Ecto neural progenitor cell (in vitro differentiated cells): ENCODE measurements around the gene CDK16.
A peak's percentile ranks its signal among the peaks of the same experiment; 100 is the strongest.

Source experiments
- DNase-seq: peaks from one replicate; pipeline ENCODE4 v3.0.0-alpha.2; 2018; ENCODE audit warnings: low spot score

CDK16 gene

GRCh38 chrX:47186096-47186740 lies 32.3 kb upstream of the CDK16 start:
- DNase-seq: no peak

GRCh38 chrX:47187106-47187677 lies 31.3 kb upstream of the CDK16 start:
- no peak for DNase-seq

GRCh38 chrX:47189906-47190305 lies 28.6 kb upstream of the CDK16 start:
- DNase-seq: no peak

GRCh38 chrX:47190445-47191269 lies 27.8 kb upstream of the CDK16 start:
- DNase-seq: peak; percentile 93

GRCh38 chrX:47191331-47191730 lies 27.1 kb upstream of the CDK16 start:
- DNase-seq: peak; percentile 56

GRCh38 chrX:47191806-47192401 lies 26.6 kb upstream of the CDK16 start:
- no peak for DNase-seq

- peak; percentile 97 for DNase-seq
Observed at GRCh38 chrX:47193475-47194193, 24.8 kb upstream of the CDK16 start, which contains the start of gene UBA1. Gene UBA1, plus strand, starts transcription at chrX:47193829. Its CDS starts 4,974 bp downstream, at chrX:47198803.

- DNase-seq: no peak
Observed at GRCh38 chrX:47194194-47194787, 24.2 kb upstream of the CDK16 start.

GRCh38 chrX:47196098-47196497 lies 22.4 kb upstream of the CDK16 start:
- DNase-seq: no peak

GRCh38 chrX:47197526-47197925 lies 21.0 kb upstream of the CDK16 start:
- no peak for DNase-seq

GRCh38 chrX:47198026-47198686 lies 20.3 kb upstream of the CDK16 start:
- DNase-seq: no peak

GRCh38 chrX:47198687-47199080 lies 19.8 kb upstream of the CDK16 start:
- no peak for DNase-seq

GRCh38 chrX:47199286-47199685 lies 19.2 kb upstream of the CDK16 start:
- no peak for DNase-seq

GRCh38 chrX:47200385-47201150 lies 17.9 kb upstream of the CDK16 start:
- no peak for DNase-seq

- DNase-seq: no peak
Observed at GRCh38 chrX:47201345-47201944, 17.0 kb upstream of the CDK16 start.

- DNase-seq: no peak
Observed at GRCh38 chrX:47202316-47202715, 16.2 kb upstream of the CDK16 start.

- no peak for DNase-seq
Observed at GRCh38 chrX:47202877-47203276, 15.6 kb upstream of the CDK16 start.

GRCh38 chrX:47204970-47205369 lies 13.5 kb upstream of the CDK16 start:
- no peak for DNase-seq

- DNase-seq: no peak
Observed at GRCh38 chrX:47206316-47206715, 12.2 kb upstream of the CDK16 start.

GRCh38 chrX:47208108-47208507 lies 10.4 kb upstream of the CDK16 start:
- DNase-seq: no peak
